Breast epithelium (tissue), 4 donors: ENCODE data around the gene CCSER1. TPM values are rescaled to one million over a fixed set of nuclear protein-coding genes. Genes with fewer than 3 reads are reported as not detected.
"Not testable (repeated sequence)": the region's sequence is repeated elsewhere in the genome, so short reads cannot be mapped to it uniquely, and the experiment has no call there.

ENCODE experiments used
- DNase-seq, 2 donors: peaks; one replicate each; pipeline ENCODE4 v3.0.0-alpha.2; 2019; ENCODE audit warnings: low spot score in 2 of 2
- H3K27ac ChIP-seq, 2 donors: fragments of 200-600 bp; sonication (generic) in 1 of 2; one replicate each; pipeline ENCODE4 v1.5.1; 2016 to 2019; ENCODE audit warnings: mild to moderate bottlenecking in 1 of 2
- H3K27me3 ChIP-seq, 2 donors: fragments of 200-600 bp; sonication (generic) in 1 of 2; one replicate each; pipeline versions ENCODE4 v1.5.1 to v1.6.0; 2017 to 2019; ENCODE audit warnings: control low read depth in 1 of 2, mild to moderate bottlenecking in 1 of 2
- H3K36me3 ChIP-seq: fragments of 200-600 bp; one replicate; pipeline ENCODE4 v1.5.1; 2019
- H3K4me1 ChIP-seq, 2 donors: fragments of 200-600 bp; sonication (generic); one replicate each; pipeline ENCODE4 v1.5.1; 2016 to 2019; ENCODE audit warnings: control low read depth in 1 of 2
- H3K4me3 ChIP-seq, 3 donors: fragments of 200-600 bp; sonication (generic); 1 replicate in 2 of 3; 2 replicates in 1 of 3; pipeline ENCODE4 v1.5.1; 2016 to 2019; ENCODE audit warnings: mild to moderate bottlenecking in 3 of 3, moderate library complexity in 2 of 3
- H3K9me3 ChIP-seq, 2 donors: fragments of 200-600 bp; sonication (generic) in 1 of 2; one replicate each; pipeline ENCODE4 v1.5.1; 2016 to 2019; ENCODE audit warnings: control low read depth in 1 of 2
- CTCF ChIP-seq, 3 donors: fragments of 450-650 bp; IDR thresholded peaks; one replicate each; pipeline ENCODE4 v1.5.1; 2016 to 2017; ENCODE audit warnings: antibody characterized with exemption in 3 of 3, mild to moderate bottlenecking in 3 of 3, moderate library complexity in 3 of 3
- POLR2A ChIP-seq: fragments of 450-650 bp; IDR thresholded peaks from one replicate; pipeline ENCODE4 v1.6.1; 2016; ENCODE audit warnings: antibody characterized with exemption, mild to moderate bottlenecking, moderate library complexity
- POLR2AphosphoS5 ChIP-seq, 3 donors: sonication (generic); formaldehyde crosslinking; IDR thresholded peaks; one replicate each; pipeline ENCODE4 v1.6.1; 2017; ENCODE audit warnings: antibody characterized with exemption in 3 of 3
- intact Hi-C: fragments of 100-400 bp; cut with DNase I; formaldehyde crosslinking; loops from one replicate; pipeline ENCODE4 v1.15.1; 2023; ENCODE audit warnings: low total_unique reads
- total RNA-seq, 3 donors: library from RNA; depleted of rRNA; stranded (reverse); fragments of >200 nt; gene quantifications; one replicate each; pipeline ENCODE4 v1.1.0, GENCODE V29; 2016

The CCSER1 gene
- total RNA-seq, 3 donors from 2014 or later, result 6.4 to 73.3 (median 55.7) TPM

- Histone ChIP-seq H3K4me1 (no peaks in the 10 kb centered on the region), H3K4me3 (no peak overlapping the region)
- intact Hi-C loops, result no loop called here
Observed at GRCh38 chr4:91448668-91449330, 1321.6 kb downstream of the CCSER1 start.

GRCh38 chr4:91454111-91454510 lies 1326.9 kb downstream of the CCSER1 start:
- no peaks in the 10 kb centered on the region for H3K9me3 ChIP-seq
- TF ChIP-seq POLR2AphosphoS5 (IDR thresholded peaks at IDR 0.05), result no peak
- TF ChIP-seq POLR2A, result no peak
- TF ChIP-seq CTCF (IDR thresholded peaks at IDR 0.05), result no peak
- H3K27me3 ChIP-seq, result no peaks in the 10 kb centered on the region
- DNase-seq, result no peak
- no peaks in the 10 kb centered on the region for H3K4me1 ChIP-seq
- intact Hi-C loops, result no loop called here
- H3K36me3 ChIP-seq, result no peaks in the 10 kb centered on the region
- no peak overlapping the region for H3K4me3 ChIP-seq
- no peak overlapping the region for H3K27ac ChIP-seq

More at GRCh38 chr4:91448668-91449330, 1321.6 kb downstream of the CCSER1 start:
- Histone ChIP-seq H3K27me3 (no peaks in the 10 kb centered on the region), H3K27ac (no peak overlapping the region), H3K9me3 (no peaks in the 10 kb centered on the region), H3K36me3 (no peaks in the 10 kb centered on the region)
- no peak for TF ChIP-seq POLR2AphosphoS5 (IDR thresholded peaks at IDR 0.05)
- TF ChIP-seq POLR2A, result no peak
- TF ChIP-seq CTCF (IDR thresholded peaks at IDR 0.05), result no peak
- no peak for DNase-seq

GRCh38 chr4:91462566-91462965 lies 1335.4 kb downstream of the CCSER1 start:
- H3K4me1 ChIP-seq, H3K27ac ChIP-seq, intact Hi-C loops, DNase-seq, H3K4me3 ChIP-seq, H3K27me3 ChIP-seq, H3K9me3 ChIP-seq, H3K36me3 ChIP-seq: not testable (repeated sequence)

- TF ChIP-seq POLR2A, result no peak
- TF ChIP-seq CTCF (IDR thresholded peaks at IDR 0.05), result no peak
- TF ChIP-seq POLR2AphosphoS5 (IDR thresholded peaks at IDR 0.05), result no peak
- H3K27me3 ChIP-seq, result no peaks in the 10 kb centered on the region
- no peak overlapping the region for H3K4me3 ChIP-seq
- H3K9me3 ChIP-seq, result no peaks in the 10 kb centered on the region
- intact Hi-C loops, result no loop called here
- DNase-seq, result no peak
- no peaks in the 10 kb centered on the region for H3K36me3 ChIP-seq
- no peaks in the 10 kb centered on the region for H3K4me1 ChIP-seq
- no peak overlapping the region for H3K27ac ChIP-seq
Observed at GRCh38 chr4:91470671-91471070, 1343.5 kb downstream of the CCSER1 start.

GRCh38 chr4:91471280-91471679 lies 1344.1 kb downstream of the CCSER1 start:
- H3K27ac ChIP-seq, result no peak overlapping the region
- no peaks in the 10 kb centered on the region for H3K9me3 ChIP-seq
- TF ChIP-seq CTCF (IDR thresholded peaks at IDR 0.05) (no peak), POLR2A (no peak), POLR2AphosphoS5 (IDR thresholded peaks at IDR 0.05) (no peak)
- no peaks in the 10 kb centered on the region for H3K36me3 ChIP-seq
- no peaks in the 10 kb centered on the region for H3K4me1 ChIP-seq
- H3K4me3 ChIP-seq, result no peak overlapping the region
- H3K27me3 ChIP-seq, result no peaks in the 10 kb centered on the region
- DNase-seq, result no peak
- intact Hi-C loops, result no loop called here
